ENCODE results near the gene LTF.

Gene LTF

DNA sequence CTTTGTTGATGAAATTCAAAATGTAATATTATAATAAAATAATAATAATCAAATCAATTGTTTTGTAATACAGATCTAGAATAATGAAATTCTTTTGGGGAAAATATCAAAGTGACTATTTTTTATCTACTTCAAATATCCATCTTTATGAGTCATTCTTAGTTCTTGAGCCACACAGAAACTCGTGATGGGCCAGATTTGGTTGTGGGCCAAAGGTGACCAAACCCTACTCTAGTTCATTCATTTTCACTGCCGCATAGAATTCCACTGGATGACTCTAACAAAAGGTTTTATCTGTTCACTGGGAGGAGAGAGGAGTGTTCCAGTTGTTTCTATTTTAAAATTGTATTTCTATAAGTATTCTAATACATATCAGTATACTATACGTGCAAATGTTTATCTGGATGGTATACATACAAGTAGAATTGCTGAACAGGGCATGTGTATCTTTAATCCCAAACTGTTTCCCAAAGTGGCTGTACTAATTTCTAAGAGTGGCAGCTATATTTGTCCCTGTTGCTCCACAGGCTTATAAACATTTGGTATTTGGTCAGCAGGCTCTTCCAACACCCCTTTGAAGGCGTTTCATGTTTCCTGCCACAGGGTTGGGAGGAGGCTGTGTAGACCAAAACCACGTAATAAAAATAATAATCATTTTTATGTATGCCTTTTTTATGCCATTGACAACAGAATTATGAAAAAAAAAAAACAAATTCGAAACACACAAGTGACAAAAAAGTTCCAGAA is 25.8 kb upstream of the LTF start:
- DNase-seq (ENCODE audit: low spot score), result no peak

DNA sequence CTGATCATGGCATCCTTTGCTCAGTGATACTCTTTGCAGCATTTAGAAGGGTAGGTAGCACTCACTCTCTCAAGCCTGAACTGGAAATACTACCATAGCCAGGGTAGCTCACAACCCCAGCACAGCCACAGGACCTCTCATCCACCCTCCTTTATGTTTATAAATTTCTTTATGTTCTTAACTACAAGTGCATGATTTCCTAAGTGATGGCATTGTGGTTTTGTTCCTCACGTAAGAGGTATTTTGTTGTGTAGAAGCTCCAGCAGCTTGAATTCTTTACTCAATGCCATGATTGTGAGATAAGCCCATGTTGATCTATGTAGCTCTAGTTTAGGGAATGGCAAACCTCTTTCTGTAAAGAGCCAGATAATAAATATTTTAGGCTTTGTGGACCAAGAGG is 25.2 kb upstream of the LTF start:
- DNase-seq (ENCODE audit: low spot score), result no peak

DNA sequence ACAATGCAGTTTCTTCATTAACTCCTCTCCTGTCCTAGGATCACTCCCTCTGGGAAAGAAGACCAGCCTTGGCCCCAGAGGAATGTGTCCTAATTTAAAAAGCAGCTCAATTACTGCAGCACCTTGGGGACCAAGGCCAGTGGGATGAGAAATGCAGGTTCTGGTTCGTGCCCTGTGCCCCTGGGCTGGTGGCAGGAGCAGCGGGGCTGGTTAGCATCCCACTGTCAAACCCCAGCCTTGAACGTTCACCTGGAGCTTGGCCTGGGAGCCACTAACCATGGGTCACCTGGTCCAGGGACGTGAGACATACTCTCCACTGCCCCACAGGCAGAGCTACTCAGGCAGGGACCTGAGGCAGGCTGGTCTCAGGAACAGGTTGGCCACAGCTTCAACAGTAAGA is 24.7 kb upstream of the LTF start:
- DNase-seq (ENCODE audit: low spot score), result no peak

DNA sequence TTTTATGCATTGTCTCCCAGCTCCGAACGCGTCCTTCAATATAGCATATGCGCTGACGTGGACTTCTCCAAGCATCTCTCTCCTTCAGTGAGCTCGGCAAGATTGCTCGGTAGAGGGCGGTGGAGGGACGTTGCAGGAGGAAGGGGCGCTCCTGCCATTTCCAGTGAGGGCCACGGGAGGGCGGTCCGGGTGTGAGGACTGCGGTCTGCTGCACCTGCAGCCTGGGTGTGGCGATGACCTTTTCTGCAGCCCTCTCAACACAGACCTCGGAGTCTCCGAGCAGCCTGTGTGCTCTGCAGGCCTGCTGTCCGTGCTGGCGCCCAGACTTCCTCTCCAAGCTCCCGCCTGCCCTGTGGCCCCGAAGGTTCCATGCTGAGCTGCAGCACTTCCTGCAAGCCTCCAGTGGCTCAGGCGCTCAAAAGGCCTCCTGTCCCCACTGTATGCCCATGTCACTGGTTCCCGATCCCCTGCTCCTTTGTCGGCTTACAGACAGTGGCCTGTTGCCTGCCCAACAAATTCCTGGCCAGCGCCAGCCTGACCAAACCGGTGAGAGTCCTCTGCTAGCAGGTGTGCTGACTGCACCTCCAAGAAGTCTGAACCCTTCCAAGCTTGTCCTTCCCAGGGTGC is 24.1 kb upstream of the LTF start:
- DNase-seq (ENCODE audit: low spot score), result peak; percentile 94

DNA sequence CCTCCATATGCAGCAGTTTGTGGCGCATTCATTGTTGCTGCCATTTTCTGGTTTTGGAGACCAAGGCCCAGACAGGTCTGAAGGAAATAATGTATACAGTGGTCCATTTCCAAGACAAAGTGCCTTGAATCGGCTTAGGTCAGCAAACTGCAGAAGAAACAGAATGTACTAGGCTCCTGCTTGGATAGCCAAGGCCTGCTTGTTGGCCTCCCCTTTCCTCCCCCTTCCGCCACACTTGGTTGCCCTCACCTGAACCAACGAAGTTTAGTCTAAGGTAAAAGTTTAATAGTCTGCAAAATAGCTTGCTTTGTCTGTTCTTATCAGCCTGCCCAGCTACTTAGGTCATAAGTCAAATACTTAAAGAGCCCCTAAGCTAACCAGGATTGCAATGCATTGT is 21.1 kb upstream of the LTF start:
- no peak for DNase-seq (ENCODE audit: low spot score)

DNA sequence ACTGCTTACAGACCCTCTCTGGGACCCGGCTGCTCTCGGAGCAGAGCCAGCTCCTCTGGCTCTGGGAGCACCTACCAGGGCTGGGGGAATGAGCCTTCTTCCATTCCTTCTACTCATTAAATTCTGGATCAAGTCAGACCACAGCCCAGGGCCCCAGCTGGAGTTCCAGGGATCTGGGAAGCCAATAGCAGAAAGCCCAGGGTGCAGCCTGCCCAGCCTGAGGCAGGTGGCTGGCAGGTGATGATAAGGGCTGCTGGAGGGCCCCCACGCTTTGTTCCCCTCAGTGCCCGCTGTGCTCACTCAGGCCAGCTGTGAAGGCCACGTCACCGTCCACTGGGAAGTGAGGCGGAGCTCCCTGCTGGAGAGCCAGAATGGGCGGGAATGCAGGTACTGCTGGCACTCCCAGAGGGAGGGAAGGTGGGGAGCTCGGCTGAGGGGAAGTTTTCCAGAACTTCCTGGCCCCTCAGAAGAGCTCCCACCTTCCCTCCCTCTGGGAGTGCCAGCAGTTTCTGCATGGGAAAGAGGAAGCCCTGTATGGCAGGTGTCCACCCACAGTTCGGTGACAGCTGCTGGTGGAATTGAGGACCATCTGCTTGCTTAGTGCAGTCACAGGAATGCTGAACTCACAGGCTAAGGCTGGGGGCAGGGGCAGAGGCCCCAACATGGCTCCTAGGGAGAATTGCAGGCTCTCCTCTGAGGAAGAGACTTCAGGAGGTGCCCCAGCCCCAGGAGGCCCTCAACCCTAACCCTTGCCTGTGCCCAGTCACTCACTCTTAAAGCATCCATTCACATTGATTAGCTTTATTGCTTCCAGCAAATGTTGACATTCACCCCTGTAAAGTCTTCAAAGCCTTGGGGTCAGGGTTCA is 20.4 kb upstream of the LTF start:
- no peak for DNase-seq (ENCODE audit: low spot score)

DNA sequence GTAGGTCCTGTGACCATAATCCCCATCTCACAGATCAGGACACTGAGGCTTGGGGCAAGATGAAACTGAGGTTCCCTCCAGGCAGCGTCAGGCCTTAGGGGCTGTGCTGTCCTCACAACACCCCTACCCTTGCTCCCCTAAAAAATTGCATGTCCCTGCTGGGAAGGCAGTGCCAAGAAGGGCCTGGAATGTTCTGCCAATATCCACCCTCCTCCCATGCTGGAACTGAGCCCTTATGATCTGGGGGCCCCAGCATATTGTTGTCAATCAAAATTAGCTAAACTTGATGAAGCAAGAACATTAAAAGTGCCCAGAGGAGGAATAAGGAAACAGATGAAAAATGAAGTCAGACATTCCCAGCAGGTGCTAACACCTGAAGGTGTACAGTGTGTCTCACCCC is 19.7 kb upstream of the LTF start:
- no peak for DNase-seq (ENCODE audit: low spot score)

DNA sequence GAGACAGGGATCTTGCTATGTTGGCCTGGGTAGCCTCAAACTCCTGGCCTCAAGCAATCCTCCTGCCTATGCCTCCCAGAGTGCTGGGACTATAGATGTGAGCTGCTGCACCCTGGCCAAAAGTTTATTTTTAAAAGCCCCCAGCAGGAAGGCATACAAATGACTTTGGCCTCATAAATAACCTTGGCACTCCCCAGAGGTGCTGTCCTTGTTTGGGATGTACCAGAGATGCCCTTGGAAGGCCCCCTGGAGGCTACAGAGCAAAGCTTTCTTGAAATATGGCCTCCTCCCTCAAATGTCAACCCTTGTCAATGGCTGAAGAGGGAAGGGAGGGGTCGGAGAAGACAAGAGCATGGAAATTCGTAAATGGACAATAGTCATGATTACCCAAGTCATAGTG is 19.1 kb upstream of the LTF start:
- DNase-seq (ENCODE audit: low spot score), result no peak

GRCh38 chr3:46482632-46483350 is 18.1 kb upstream of the LTF start:
- DNase-seq (ENCODE audit: low spot score), result no peak

GRCh38 chr3:46481636-46482035 is 16.9 kb upstream of the LTF start:
- no peak for DNase-seq (ENCODE audit: low spot score)

GRCh38 chr3:46480491-46481195 is 15.9 kb upstream of the LTF start:
- DNase-seq (ENCODE audit: low spot score), result no peak

DNA sequence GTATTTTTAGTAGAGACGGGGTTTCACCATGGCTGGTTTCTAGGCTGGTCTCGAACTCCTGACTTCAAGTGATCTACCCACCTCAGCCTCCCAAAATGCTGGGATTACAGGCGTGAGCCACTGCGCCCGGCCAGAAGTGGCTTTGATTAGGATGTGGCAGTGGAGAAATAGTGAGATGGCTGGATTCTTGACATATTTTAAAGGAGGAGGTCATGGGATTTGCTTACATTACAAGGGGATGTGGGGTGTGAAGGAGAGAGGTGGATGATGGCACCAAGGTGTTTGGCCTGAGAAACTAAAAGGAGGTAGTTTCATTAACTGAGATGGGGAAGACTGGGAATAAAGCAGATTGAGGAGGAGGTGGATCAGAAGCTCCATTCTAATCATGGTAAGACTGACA is 15.0 kb upstream of the LTF start:
- no peak for DNase-seq (ENCODE audit: low spot score)

DNA sequence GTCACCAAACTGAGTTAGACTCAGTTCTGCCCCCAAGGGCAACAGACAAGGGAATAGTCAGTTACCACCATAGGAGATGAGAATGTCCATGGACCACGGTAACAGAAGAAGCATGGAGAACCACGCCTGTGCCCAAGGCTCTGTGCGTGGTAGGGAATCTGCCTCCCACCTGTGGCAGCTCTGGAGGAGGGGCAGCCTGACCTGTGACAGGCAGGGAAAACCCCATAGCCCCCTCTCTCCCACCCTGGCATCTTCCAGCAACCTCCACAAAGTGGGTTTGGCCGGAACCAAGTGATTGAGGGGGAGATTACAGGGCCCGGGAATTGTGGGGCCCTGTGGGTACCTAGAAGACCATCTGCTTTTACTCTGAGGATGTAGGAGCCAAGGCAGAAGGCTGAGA is 14.3 kb upstream of the LTF start:
- no peak for DNase-seq (ENCODE audit: low spot score)

DNA sequence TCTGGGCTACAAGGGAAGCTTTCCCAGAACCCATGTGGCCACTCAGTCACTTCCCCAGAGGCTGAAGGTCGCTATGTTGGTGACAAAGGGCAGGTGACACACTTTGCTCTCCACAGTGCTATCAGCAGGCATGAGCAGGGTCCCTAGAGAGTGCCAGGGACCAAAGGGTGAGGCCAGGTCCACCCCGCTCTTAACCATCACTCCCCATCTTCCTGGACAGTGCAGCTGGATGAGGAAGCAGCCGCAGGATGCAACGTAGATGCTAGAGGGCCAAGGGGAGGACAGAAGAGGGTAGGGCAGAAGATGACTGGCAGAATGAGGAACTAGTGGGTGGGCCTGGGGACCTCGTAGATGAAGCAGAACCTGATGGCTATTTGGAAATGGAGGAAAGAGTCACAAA is 13.6 kb upstream of the LTF start:
- no peak for DNase-seq (ENCODE audit: low spot score)

DNA sequence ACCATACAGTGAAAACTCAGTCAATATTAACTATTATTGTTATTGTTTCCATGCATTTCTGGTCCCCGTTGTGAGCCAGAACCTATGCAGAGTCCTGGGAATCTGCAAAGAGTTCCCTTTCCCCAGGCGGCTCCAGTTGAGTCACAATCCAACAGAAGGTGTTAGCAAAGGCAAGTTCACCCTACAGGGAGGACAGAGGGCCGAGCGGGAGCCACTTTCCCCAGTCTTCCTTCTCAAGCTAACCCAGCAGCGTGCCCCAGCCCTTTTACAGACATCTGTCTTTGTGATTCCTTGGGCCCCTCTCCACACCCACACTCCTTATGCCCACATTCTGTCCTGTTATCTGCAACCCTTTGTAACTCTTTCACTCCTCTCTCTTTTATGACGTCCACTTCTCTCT is 13.1 kb upstream of the LTF start:
- DNase-seq (ENCODE audit: low spot score), result no peak

DNA sequence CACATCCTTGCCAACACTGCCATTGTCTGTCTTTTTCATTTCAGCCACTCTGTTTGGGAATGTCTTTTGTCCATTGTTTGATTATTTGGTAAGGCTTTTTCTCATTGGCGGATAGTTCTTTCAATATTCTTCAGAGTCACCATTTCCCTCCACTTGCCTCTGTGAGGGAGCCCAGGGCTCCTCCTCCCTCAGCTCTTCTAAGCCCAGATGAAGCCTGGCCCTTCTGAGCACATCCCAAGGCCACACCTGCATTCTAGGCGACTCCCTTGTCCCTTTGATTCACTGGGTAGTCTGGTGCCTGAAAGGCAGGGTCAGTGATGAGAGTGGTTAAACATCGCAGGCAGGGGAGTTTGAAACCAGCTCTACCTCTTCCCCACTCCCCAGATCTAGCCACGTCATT is 12.4 kb upstream of the LTF start:
- no peak for DNase-seq (ENCODE audit: low spot score)

GRCh38 chr3:46472736-46473135 is 8.0 kb upstream of the LTF start:
- no peak for DNase-seq (ENCODE audit: low spot score)

DNA sequence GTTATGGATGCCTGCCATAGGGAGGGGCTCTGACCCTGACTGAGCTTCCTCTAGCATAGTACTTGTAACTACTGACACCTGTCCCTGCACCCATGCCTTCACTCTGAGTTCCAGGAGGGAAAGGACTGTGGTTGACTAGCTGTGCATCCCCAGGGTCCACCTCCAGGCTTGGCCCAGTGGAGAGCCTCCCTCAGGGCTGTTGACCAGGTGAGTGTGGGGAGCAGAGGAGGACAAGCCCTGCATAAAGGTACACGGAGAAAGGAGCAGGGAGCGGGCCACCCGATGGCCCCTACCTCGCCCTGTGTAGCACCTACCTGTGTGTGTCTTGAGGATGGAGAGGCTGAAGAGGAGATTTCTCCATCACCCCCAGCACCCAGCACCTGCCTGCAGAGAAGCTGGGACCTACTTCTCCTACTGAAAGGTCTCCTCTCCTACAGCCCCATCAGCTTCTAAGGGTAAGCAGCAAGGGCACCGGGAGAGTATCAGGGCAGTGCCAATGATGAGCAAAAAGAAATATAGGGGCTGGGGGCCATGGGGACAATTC is 6.7 kb upstream of the LTF start:
- DNase-seq (ENCODE audit: low spot score), result no peak

DNA sequence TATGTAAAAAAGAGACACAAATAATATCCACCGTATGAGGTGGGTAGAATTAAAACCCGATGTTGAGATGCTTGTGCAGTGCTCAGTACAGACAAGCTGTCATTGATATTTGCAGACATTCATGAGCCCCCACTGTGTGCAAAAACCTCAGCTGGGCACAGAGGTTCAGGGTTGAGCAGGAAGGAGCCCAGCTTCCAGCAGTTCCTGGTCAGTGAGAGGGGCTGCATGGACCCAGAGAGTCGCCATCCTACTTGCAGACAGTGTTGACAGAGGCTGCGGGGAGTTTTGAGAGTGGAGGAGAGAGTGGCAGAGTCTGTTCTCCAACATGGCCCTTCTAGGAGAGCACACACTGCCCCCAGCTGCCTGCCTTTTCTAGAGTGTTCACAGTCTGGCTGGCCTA is 6.1 kb upstream of the LTF start:
- no peak for DNase-seq (ENCODE audit: low spot score)

DNA sequence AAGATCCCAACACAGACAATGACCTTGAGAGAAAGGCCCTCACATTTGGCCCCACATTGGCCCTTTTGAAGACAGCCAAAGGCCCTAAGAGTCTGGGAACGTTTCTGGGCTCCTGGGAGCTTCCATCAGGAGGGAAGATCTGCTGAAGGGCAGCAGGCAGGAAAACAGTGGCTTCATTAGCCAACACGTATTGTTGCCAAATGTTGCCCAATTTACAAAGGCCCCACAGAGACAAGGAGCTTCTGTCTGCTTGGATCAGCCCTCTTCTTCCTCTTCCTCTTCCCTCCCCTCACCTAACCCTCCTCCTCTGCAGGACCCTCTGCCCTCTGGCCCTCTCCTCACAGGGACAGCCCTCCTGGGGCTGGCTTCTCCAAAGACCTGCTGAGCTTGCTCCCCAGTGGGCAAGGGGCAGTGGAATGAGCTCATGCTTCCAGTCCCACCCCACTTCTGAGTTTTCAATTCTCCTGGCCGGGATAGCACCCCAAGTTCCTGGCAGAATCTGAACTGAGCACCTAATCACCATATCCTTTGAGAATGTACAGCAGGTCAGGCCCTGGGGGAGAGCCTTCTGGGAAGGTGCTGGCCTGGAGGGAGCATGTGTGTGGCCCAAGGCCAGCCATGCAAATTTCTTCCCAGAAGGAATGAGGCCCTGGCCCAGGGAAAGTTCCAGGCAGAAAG is 5.1 kb upstream of the LTF start:
- no peak for DNase-seq (ENCODE audit: low spot score)
